ENCODE data around the gene CHST15. TPM values are rescaled to one million over a fixed set of nuclear protein-coding genes. Genes with fewer than 3 reads are reported as not detected.
A peak's percentile ranks its signal among the peaks of the same experiment; 100 is the strongest.

CHST15 gene
- total RNA-seq, 1 donor from 2014 or later = 36.5 TPM

- Histone ChIP-seq H3K4me3 (no peak overlapping the region), H3K9me3 (no peaks in the 10 kb centered on the region), H3K4me1 (peaks cover 14% of the 10 kb centered on the region), H3K36me3 (no peaks in the 10 kb centered on the region), H3K27me3 (ENCODE audit: low read depth) (no peaks in the 10 kb centered on the region), H3K27ac (no peak overlapping the region)
- intact Hi-C loops (cut with DNase I) = no loop called here
- no peak for TF ChIP-seq CTCF (IDR thresholded peaks at IDR 0.05)
- peak in 1 of 2 donors; percentile 51 for ATAC-seq
- no peak for DNase-seq
Measured at GRCh38 chr10:124056337-124056980, 36.9 kb downstream of the CHST15 start.

GRCh38 chr10:124053971-124054370, 39.4 kb downstream of the CHST15 start:
- no peak for TF ChIP-seq CTCF (IDR thresholded peaks at IDR 0.05)
- H3K27me3 ChIP-seq (ENCODE audit: low read depth) = no peaks in the 10 kb centered on the region
- intact Hi-C loops (cut with DNase I) = no loop called here
- peaks cover 14% of the 10 kb centered on the region for H3K4me1 ChIP-seq
- no peaks in the 10 kb centered on the region for H3K36me3 ChIP-seq
- no peaks in the 10 kb centered on the region for H3K9me3 ChIP-seq
- no peak for DNase-seq
- no peak for ATAC-seq
- H3K27ac ChIP-seq = no peak overlapping the region
- no peak overlapping the region for H3K4me3 ChIP-seq

- Histone ChIP-seq H3K4me1 (peaks cover 8% of the 10 kb centered on the region), H3K36me3 (no peaks in the 10 kb centered on the region), H3K27ac (no peak overlapping the region), H3K27me3 (ENCODE audit: low read depth) (no peaks in the 10 kb centered on the region), H3K4me3 (no peak overlapping the region), H3K9me3 (no peaks in the 10 kb centered on the region)
- no peak for TF ChIP-seq CTCF (IDR thresholded peaks at IDR 0.05)
- DNase-seq (no peak), ATAC-seq (no peak)
- intact Hi-C loops (cut with DNase I) = no loop called here
Measured at GRCh38 chr10:124052561-124052960, 40.8 kb downstream of the CHST15 start.

DNA sequence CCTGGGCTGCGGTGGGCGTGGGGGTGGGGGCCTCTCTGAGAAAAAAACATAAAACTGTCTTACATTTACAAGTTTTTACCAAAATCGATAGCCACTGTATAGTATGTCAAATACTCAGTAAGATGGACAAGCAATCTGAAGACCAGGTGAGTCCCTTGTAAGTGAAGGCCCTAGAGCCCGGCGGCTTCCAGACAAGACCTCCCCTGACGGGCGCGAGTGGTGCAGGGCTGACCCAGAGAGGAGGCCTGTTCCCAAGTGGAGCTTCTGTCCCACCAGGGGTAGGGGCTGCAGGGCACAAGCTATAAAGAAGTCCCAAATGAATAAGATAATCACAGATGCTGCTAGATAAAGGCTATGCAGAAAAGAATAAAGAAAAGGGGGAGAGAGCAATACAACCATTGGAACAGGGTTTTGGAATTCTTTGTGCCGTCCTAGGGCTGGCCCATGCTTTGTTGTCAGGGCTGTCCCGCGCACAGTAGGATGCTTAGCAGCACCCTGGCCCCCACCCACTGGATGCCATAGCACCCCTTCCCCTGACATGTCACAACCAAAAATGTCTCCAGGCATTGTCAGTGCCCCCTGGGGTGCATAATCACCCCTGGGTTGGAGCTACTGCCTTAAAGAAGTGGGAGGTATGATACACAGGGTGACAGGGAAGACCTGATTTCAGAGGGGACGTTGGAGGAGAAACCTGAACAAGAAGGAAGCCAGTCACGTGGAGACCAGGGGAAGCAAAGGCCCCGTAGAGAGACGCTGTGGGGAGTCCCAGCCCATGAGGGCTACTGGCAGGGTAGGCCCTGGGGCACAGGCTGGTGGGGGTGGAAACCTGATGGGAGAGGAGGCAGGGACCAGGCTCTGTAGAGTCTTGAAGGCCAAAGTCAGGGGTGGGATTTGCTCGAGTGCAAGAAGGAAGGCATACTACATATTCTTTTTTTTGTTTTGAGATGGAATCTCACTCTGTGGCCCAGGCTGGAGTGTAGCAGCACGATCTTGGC, 43.1 kb downstream of the CHST15 start:
- Histone ChIP-seq H3K27ac (no peak overlapping the region), H3K36me3 (no peaks in the 10 kb centered on the region), H3K9me3 (no peaks in the 10 kb centered on the region), H3K27me3 (ENCODE audit: low read depth) (no peaks in the 10 kb centered on the region), H3K4me1 (peaks cover 8% of the 10 kb centered on the region), H3K4me3 (no peak overlapping the region)
- TF ChIP-seq CTCF (IDR thresholded peaks at IDR 0.05) = no peak
- intact Hi-C loops (cut with DNase I) = no loop called here
- DNase-seq (no peak), ATAC-seq (peak in 1 of 2 donors; percentile 14)

DNA sequence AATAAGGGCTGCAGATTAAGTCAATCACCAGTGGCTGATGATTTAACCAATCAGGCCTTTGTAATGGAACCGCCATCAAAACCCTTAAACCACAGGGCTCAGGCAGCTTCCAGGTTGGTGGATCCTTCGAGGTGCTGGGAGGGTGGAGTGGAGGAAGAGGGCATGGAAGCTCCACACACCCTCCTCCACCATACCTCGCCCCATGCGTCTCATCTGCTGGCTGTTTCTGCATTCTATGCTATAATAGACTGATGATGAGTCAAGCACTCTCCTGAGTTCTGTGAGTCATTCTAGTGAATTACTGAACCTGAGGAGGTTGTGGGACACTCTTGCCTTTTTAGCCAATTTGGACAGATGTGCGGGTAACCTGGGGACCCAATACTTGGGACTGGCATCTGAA, 43.9 kb downstream of the CHST15 start:
- Histone ChIP-seq H3K27ac (no peak overlapping the region), H3K9me3 (no peaks in the 10 kb centered on the region), H3K27me3 (ENCODE audit: low read depth) (no peaks in the 10 kb centered on the region), H3K36me3 (peaks cover 2% of the 10 kb centered on the region), H3K4me1 (peaks cover 8% of the 10 kb centered on the region), H3K4me3 (no peak overlapping the region)
- no peak for DNase-seq
- intact Hi-C loops (cut with DNase I) = no loop called here
- ATAC-seq = no peak
- no peak for TF ChIP-seq CTCF (IDR thresholded peaks at IDR 0.05)
